ENCODE measurements around the gene ZNF490.
A peak's percentile ranks its signal among the peaks of the same experiment; 100 is the strongest.
"Not testable (repeated sequence)": the region's sequence is repeated elsewhere in the genome, so short reads cannot be mapped to it uniquely, and the experiment has no call there.

Gene ZNF490

GRCh38 chr19:12610540-12611360, at the start of gene ZNF490, which contains the start of gene ZNF791:
TSS of gene ZNF490 (minus strand) at chr19:12610813. CDS start at chr19:12610680, 133 bp downstream.
TSS of gene ZNF791 (plus strand) at chr19:12610920. CDS start at chr19:12611080, 160 bp downstream.
- peak; percentile 98 for DNase-seq (ENCODE audit: low spot score)

GRCh38 chr19:12657966-12658365, 47.4 kb upstream of the ZNF490 start:
- DNase-seq (ENCODE audit: low spot score), result no peak

GRCh38 chr19:12656899-12657571, 46.4 kb upstream of the ZNF490 start:
- no peak for DNase-seq (ENCODE audit: low spot score)

GRCh38 chr19:12655546-12655945, 44.9 kb upstream of the ZNF490 start:
- no peak for DNase-seq (ENCODE audit: low spot score)

GRCh38 chr19:12652219-12652618, 41.6 kb upstream of the ZNF490 start:
- DNase-seq (ENCODE audit: low spot score), result no peak

- no peak for DNase-seq (ENCODE audit: low spot score)
These were observed 39.3 kb upstream of the ZNF490 start for GRCh38 chr19:12649941-12650340.

- no peak for DNase-seq (ENCODE audit: low spot score)
These were observed 37.5 kb upstream of the ZNF490 start for GRCh38 chr19:12648088-12648487.

GRCh38 chr19:12647490-12648071, 37.0 kb upstream of the ZNF490 start:
- no peak for DNase-seq (ENCODE audit: low spot score)

- no peak for DNase-seq (ENCODE audit: low spot score)
These were observed 36.4 kb upstream of the ZNF490 start for GRCh38 chr19:12647047-12647446.

- no peak for DNase-seq (ENCODE audit: low spot score)
These were observed 35.9 kb upstream of the ZNF490 start for GRCh38 chr19:12646551-12646950.

- DNase-seq (ENCODE audit: low spot score), result not testable (repeated sequence)
These were observed 33.1 kb upstream of the ZNF490 start for GRCh38 chr19:12643716-12644115.

GRCh38 chr19:12642506-12642905, 31.9 kb upstream of the ZNF490 start:
- DNase-seq (ENCODE audit: low spot score), result no peak

- DNase-seq (ENCODE audit: low spot score), result no peak
These were observed 30.8 kb upstream of the ZNF490 start for GRCh38 chr19:12641456-12641855.

GRCh38 chr19:12639901-12640613, 29.4 kb upstream of the ZNF490 start:
- peak; percentile 58 for DNase-seq (ENCODE audit: low spot score)

- no peak for DNase-seq (ENCODE audit: low spot score)
These were observed 28.1 kb upstream of the ZNF490 start for GRCh38 chr19:12638611-12639182.

GRCh38 chr19:12636631-12637030, 26.0 kb upstream of the ZNF490 start:
- no peak for DNase-seq (ENCODE audit: low spot score)

- no peak for DNase-seq (ENCODE audit: low spot score)
These were observed 18.6 kb upstream of the ZNF490 start for GRCh38 chr19:12629215-12629614.

GRCh38 chr19:12628040-12629022, 17.7 kb upstream of the ZNF490 start:
- DNase-seq (ENCODE audit: low spot score), result no peak

- DNase-seq (ENCODE audit: low spot score), result no peak
These were observed 16.3 kb upstream of the ZNF490 start for GRCh38 chr19:12626958-12627357.

GRCh38 chr19:12623361-12624031, 12.9 kb upstream of the ZNF490 start:
- no peak for DNase-seq (ENCODE audit: low spot score)

Measured in globus pallidus (tissue), 1 donor.